Common myeloid progenitor, CD34-positive (primary cell): ENCODE data around the gene PDE3A.

Experiments used
- CTCF ChIA-PET: fragments of 350-600 bp; sonication (Branson Sonifier 250); formaldehyde crosslinking; loops from one replicate; lab custom pipeline; 2021; ENCODE audit warnings: antibody characterized with exemption; lab: Charles Lee
- POLR2A ChIA-PET: fragments of 350-600 bp; sonication (Branson Sonifier 250); formaldehyde crosslinking; loops from one replicate; lab custom pipeline; 2021; ENCODE audit warnings: antibody characterized with exemption; lab: Charles Lee
- DNase-seq, 3 donors: peaks; one replicate each; pipeline versions ENCODE4 v3.0.0 to v3.0.0-alpha.2; 2013
- H3K27ac ChIP-seq, 2 experiments: 1 replicate in 1 of 2; 2 replicates in 1 of 2; pipeline ENCODE4 v1.7.0; 2013; ENCODE audit warnings: inconsistent platforms in 2 of 2, low read length in 2 of 2, mild to moderate bottlenecking in 2 of 2, low read depth in 1 of 2, moderate library complexity in 1 of 2; ENCODE audit not compliant: severe bottlenecking in 2 of 2, insufficient read depth in 1 of 2, poor library complexity in 1 of 2
- H3K27me3 ChIP-seq, 5 experiments: replicated peaks in 2 of 5; 1 replicate in 3 of 5; 2 replicates in 2 of 5; pipeline versions ENCODE4 v1.6.1 to v1.7.0; 2013; ENCODE audit warnings: low read length in 4 of 5, mild to moderate bottlenecking in 2 of 5, moderate library complexity in 2 of 5, inconsistent platforms in 1 of 5; ENCODE audit not compliant: insufficient read depth in 5 of 5, control insufficient read depth in 4 of 5
- H3K36me3 ChIP-seq, 4 experiments: 1 replicate in 2 of 4; 2 replicates in 2 of 4; pipeline versions ENCODE4 v1.6.1 to v1.7.0; 2013; ENCODE audit warnings: low read length in 3 of 4, control low read depth in 1 of 4, mild to moderate bottlenecking in 1 of 4; ENCODE audit not compliant: control insufficient read depth in 4 of 4, insufficient read depth in 4 of 4
- H3K4me1 ChIP-seq, 4 experiments: 1 replicate in 3 of 4; 2 replicates in 1 of 4; pipeline versions ENCODE4 v1.6.1 to v1.7.1; 2013; ENCODE audit warnings: low read length in 3 of 4, mild to moderate bottlenecking in 3 of 4, control low read depth in 1 of 4, inconsistent platforms in 1 of 4, moderate library complexity in 1 of 4; ENCODE audit not compliant: control insufficient read depth in 4 of 4, insufficient read depth in 4 of 4; ENCODE audit errors: control extremely low read depth in 1 of 4
- H3K4me3 ChIP-seq, 7 experiments: 1 replicate in 4 of 7; 2 replicates in 3 of 7; pipeline versions ENCODE4 v1.5.1 to v1.7.0; 2013; ENCODE audit warnings: mild to moderate bottlenecking in 7 of 7, low read length in 6 of 7, moderate library complexity in 6 of 7, inconsistent platforms in 2 of 7, low read depth in 2 of 7, control low read depth in 1 of 7; ENCODE audit not compliant: insufficient read depth in 4 of 7, control insufficient read depth in 1 of 7; ENCODE audit errors: extremely low read depth in 1 of 7
- H3K9me3 ChIP-seq, 5 experiments: 1 replicate in 4 of 5; 2 replicates in 1 of 5; pipeline versions ENCODE4 v1.6.1 to v1.7.1; 2013; ENCODE audit warnings: low read length in 4 of 5, mild to moderate bottlenecking in 2 of 5, inconsistent platforms in 1 of 5, low read depth in 1 of 5, moderate library complexity in 1 of 5; ENCODE audit not compliant: control insufficient read depth in 4 of 5, insufficient read depth in 2 of 5; ENCODE audit errors: control extremely low read depth in 1 of 5
- WGBS: methylation state at CpG from one replicate; pipeline ENCODE4 v1.1.5; 2013; ENCODE audit not compliant: insufficient coverage; 5-methylcytosine and 5-hydroxymethylcytosine counted together

Gene PDE3A

GRCh38 chr12:20415641-20416040 is 47.3 kb downstream of the PDE3A start:
- no peaks in the 10 kb centered on the region for H3K36me3 ChIP-seq
- peak in 1 of 3 donors; percentile 21 for DNase-seq
- CTCF ChIA-PET = interaction anchor here (1.0 to 1.6 kb wide), 2 partner anchors 36 to 47 kb away, joined by 4 to 5 read pairs; partner anchors contain the start of gene PDE3A
- no peaks in the 10 kb centered on the region for H3K27me3 ChIP-seq
- no CpG with 5 or more reads among the region's 6 CpGs for WGBS
- H3K27ac ChIP-seq = no peak overlapping the region
- no peaks in the 10 kb centered on the region for H3K9me3 ChIP-seq
- POLR2A ChIA-PET = no interaction called here
- peak overlapping the region in 1 of 7 experiments; percentile 7 for H3K4me3 ChIP-seq
- H3K4me1 ChIP-seq = peaks cover 4 to 39% (median 11%) of the 10 kb centered on the region in 4 experiments

DNA sequence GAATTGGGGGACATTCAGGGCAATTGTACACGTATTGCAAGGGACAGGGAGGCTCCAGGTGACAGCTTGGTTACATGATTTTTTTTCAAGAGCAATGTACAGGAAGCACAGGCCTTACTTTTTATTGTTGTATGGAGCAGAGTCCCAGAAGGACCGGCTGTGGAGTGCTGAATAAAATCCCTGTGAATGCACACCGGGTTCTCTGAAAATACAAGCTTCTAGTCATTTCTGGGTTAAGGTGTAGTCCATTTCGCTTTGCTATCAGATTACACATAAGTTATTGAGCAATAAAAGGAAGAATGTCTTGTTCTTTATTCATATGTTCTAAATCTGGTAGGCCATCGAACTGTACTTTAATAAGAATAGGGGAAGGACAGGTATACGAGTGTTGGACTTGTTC is 52.2 kb downstream of the PDE3A start:
- ChIA-PET CTCF (interaction anchor here (0.9 to 1.7 kb wide), 2 partner anchors 14 to 53 kb away, joined by 3 read pairs; no protein-coding TSS in a partner anchor), POLR2A (no interaction called here)
- no peak overlapping the region for H3K27ac ChIP-seq
- H3K4me1 ChIP-seq = peaks cover 3 to 19% (median 6%) of the 10 kb centered on the region in 4 experiments
- H3K9me3 ChIP-seq = no peaks in the 10 kb centered on the region
- no peaks in the 10 kb centered on the region for H3K36me3 ChIP-seq
- H3K4me3 ChIP-seq = no peak overlapping the region
- H3K27me3 ChIP-seq = no peaks in the 10 kb centered on the region
- WGBS = 82% methylated on average over 2 of the region's 6 CpGs
- DNase-seq = no peak

DNA sequence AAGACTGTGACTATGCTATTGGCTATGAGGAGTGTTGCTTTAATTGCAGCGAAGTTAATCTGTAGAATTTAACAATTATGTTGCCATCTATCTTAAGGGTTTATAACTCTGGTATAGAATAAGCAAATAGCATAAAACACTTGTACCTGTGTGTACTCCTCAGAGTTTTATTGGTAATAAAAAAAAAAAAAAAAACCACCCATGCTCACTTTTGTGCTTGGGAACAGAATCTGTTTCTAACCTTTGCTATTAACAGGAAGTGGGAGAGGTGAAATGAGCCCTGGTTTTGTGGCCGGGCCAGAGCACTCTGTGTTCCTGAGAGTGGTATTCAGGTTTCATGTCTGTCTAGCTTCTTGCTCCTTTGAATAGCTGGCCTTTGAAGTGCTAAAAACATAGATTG is 53.1 kb downstream of the PDE3A start:
- 22% methylated on average over 1 of the region's 2 CpGs for WGBS
- Histone ChIP-seq H3K36me3 (no peaks in the 10 kb centered on the region), H3K9me3 (no peaks in the 10 kb centered on the region), H3K27me3 (no peaks in the 10 kb centered on the region), H3K27ac (no peak overlapping the region), H3K4me1 (peaks cover 0 to 14% (median 6%) of the 10 kb centered on the region in 4 experiments), H3K4me3 (no peak overlapping the region)
- POLR2A ChIA-PET = no interaction called here
- CTCF ChIA-PET = interaction anchor here (0.9 to 1.7 kb wide), 2 partner anchors 13 to 54 kb away, joined by 3 read pairs; no protein-coding TSS in a partner anchor
- peak in 1 of 3 donors; percentile 19 for DNase-seq

DNA sequence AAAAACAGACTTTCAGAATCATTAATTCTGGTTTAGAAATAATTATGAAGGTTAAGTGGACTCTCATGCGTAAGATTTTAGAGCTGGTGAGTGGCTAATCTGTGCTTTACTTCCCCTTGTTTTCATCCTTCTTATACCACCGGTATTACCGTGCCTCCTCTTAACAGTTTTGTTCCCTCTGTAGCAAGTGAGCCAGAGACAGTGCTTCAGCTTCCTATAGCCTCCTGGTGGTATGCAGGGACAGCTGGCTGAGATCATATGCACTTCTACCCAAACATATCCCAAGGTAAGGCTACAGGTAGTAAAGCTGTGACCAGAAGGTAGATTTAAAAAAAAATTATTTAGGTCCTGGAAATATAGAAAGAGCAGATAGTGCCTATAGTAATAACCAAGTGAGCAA is 55.2 kb downstream of the PDE3A start:
- peak in 2 of 3 donors; percentile 22 to 41 for DNase-seq
- H3K27me3 ChIP-seq = no peaks in the 10 kb centered on the region
- WGBS = no CpG with 5 or more reads among the region's 3 CpGs
- ChIA-PET CTCF (interaction anchor here (0.6 kb wide), 1 partner anchor 652 kb away, joined by 3 read pairs; no protein-coding TSS in a partner anchor), POLR2A (no interaction called here)
- no peak overlapping the region for H3K4me3 ChIP-seq
- H3K36me3 ChIP-seq = no peaks in the 10 kb centered on the region
- no peak overlapping the region for H3K27ac ChIP-seq
- H3K4me1 ChIP-seq = peaks cover 0 to 12% (median 6%) of the 10 kb centered on the region in 4 experiments
- H3K9me3 ChIP-seq = no peaks in the 10 kb centered on the region

DNA sequence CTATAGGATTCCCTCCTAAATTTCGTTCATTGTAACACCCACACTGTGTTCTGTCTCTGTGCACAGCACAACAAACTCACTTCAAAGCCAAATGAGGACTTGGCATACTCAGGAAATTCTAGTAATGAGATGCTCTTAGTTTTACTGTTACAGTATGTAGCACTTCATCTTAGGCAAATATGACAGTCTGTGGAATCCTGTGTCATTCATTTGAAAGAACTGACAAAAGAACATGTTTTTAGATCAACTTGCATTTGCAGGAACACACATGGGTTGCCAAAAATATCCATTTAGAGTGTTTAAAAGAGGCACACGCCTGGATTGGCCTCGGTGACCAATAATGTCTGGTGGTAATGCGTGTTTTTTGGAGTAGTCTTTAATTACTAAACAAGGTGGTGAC is 56.5 kb downstream of the PDE3A start:
- Histone ChIP-seq H3K27ac (no peak overlapping the region), H3K27me3 (no peaks in the 10 kb centered on the region), H3K36me3 (no peaks in the 10 kb centered on the region), H3K4me3 (no peak overlapping the region), H3K9me3 (no peaks in the 10 kb centered on the region), H3K4me1 (peaks cover 0 to 12% (median 6%) of the 10 kb centered on the region in 4 experiments)
- WGBS = 95% methylated on average over 4 of the region's 4 CpGs
- DNase-seq = no peak
- POLR2A ChIA-PET = no interaction called here
- CTCF ChIA-PET = no interaction called here

DNA sequence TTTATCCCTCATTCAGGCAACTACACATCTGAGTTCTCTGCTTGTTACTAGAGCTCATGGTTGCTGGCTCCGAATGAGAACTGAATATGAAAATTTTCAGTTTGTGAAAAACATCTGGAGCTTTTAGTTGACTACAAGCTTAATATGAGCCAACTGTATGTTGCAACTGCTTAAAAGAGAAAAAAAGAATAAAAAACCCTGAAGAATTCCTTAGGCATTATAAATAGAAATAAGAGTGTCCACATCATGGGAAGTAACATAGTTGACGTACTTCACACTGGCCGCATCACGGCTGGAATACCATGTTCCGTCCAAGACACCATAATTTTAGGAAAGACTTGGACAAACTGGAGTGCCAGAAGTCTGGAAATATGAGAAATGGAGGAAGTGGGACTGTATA is 57.9 kb downstream of the PDE3A start:
- Histone ChIP-seq H3K27ac (no peak overlapping the region), H3K4me3 (no peak overlapping the region), H3K4me1 (peaks cover 0 to 11% (median 5%) of the 10 kb centered on the region in 4 experiments), H3K27me3 (no peaks in the 10 kb centered on the region), H3K9me3 (no peaks in the 10 kb centered on the region), H3K36me3 (no peaks in the 10 kb centered on the region)
- DNase-seq = no peak
- ChIA-PET CTCF (no interaction called here), POLR2A (no interaction called here)
- 96% methylated on average over 5 of the region's 5 CpGs for WGBS

- ChIA-PET CTCF (no interaction called here), POLR2A (no interaction called here)
- H3K9me3 ChIP-seq = no peaks in the 10 kb centered on the region
- no peaks in the 10 kb centered on the region for H3K27me3 ChIP-seq
- H3K4me1 ChIP-seq = peaks cover 0 to 5% (median 0%) of the 10 kb centered on the region in 4 experiments
- 100% methylated on average over 2 of the region's 3 CpGs for WGBS
- H3K36me3 ChIP-seq = no peaks in the 10 kb centered on the region
- no peak for DNase-seq
- no peak overlapping the region for H3K27ac ChIP-seq
- no peak overlapping the region for H3K4me3 ChIP-seq
These were observed 58.6 kb downstream of the PDE3A start for GRCh38 chr12:20426957-20427356.
